Stimulated activated CD4-positive, alpha-beta T cell treated with anti-CD3 and anti-CD28 coated beads, Interleukin-15, amount 100 ng/mL, for 48 hours (primary cell): ENCODE data around the gene SORL1-AS1.
"Not testable (repeated sequence)": the region's sequence is repeated elsewhere in the genome, so short reads cannot be mapped to it uniquely, and the experiment has no call there.

ENCODE experiments used
- DNase-seq, 2 donors: peaks; one replicate each; pipeline ENCODE4 v3.0.0-alpha.2; 2020; ENCODE audit warnings: low read depth in 2 of 2

Gene SORL1-AS1

DNA sequence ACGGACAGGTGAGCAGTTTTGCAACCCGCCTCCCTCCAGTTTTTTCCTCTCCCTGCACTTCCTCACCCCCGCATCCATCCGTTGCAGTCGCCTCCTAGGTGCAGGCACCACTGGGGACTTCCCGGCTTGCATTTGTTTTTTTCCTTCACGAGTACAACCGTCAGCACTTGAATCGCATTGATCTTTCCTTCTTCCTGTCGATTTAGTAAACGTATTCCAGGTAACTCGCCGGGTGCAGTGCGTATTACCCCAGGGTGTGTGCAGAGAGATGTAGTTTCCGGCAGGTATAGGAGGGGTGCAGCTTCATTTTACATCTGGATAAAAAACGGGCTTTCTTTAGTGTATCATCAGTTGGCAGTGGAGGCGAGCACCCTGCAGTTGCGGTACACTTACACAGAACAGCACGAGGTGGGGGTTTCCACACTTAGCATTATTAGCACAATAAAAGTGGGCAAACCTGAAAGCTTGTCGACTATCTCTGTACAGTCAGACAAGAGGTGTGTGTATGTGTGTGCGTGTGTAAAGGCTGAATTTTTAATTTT lies at the start of gene SORL1-AS1:
SORL1-AS1 (minus strand) TSS at position 359 of the 542 bp plus-strand sequence.
- DNase-seq, result peak in 1 of 2 donors; percentile 45

DNA sequence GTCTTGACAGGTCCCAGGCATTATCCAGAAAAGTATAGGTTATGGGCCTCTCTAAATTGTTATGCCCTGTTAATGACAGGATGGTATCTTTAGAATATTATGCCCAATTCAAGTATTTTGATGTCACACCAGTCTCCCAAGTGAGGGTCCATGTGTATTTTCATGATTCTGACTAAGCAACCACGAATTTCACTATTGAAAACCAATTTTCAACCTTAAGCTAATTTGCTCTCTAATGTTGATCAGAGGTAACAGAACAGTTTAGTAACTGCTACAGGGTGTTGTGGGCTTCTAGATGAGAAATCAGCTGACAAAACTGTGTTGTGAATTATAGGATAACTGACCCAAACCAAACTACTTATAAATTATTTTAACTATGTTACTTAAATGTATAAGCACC lies 48.0 kb upstream of the SORL1-AS1 start:
- no peak for DNase-seq

DNA sequence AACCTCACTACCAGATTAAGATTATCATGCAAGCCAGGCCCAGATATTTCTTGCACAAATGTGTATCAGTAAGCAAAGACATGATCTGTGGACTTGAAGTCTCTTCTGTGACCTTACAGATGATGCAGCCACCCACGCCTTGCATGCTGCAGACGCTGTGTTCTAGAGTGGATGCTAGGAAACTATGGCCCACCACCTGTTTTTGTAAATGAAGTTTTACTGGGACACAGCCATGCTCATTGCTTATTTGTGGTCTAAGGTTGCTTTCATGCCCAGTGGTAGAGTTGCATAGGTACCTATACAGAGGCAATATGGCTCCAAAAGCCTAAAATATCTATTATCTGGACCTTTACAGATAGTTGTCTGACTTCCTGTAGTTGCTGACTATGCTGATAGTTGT lies 47.5 kb upstream of the SORL1-AS1 start:
- DNase-seq, result no peak

DNA sequence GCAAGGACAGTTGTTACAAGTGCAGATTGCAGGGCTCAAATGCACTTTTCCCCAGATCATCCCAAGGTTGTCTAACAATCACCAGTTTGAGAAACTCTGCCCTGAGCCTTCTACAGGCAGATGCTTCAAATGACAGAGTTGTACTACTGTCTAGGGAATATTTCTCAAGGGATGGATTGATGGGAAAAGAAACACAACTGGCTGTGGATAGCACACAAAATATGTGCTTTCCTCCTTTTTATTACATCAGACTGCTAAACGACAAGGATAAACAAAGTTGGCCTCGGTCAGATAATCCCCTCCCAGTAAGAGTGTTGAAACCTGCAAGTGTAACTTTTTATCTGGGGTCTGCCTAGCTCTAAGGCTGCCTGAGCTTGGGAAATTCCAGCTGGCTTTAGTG lies 46.6 kb upstream of the SORL1-AS1 start:
- no peak for DNase-seq

DNA sequence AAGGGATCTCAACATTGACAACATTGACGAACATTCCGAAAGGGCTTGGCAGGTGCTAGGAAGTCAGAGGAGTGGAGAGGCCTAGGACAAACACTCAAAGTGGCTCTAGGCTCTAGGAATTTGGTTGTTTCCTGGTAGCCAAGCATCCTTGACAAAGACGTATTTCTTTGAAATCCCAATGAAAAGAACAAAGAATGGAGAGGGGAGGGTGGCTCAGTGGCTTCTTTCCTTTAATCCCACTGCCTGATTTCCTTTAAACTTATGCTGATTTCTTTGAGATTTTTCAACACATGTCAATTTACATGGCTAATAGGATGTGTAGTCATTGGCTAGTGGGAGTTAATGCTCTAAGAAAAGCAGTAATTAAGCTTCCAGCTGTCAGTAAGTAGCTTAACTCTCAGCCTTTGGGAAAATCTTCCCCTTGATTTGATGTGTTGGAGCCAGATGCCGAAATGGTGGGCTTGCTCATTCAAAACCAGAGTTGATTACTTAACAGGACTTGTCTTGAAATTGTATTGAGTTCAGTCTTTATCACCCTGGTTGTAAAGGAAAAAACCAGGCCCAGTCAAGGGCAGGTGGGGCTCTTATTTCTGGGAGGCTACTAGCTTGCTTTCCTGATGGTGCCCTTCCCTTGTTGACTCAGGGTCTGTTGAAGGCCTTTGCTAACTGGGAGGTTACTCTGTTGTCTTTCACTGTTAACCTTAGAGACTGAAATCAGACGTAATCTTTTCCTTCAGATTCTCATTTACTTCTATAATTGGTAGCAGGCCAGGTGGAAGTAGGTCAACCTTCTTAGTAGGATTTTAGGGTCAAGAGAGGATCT lies 44.6 kb upstream of the SORL1-AS1 start:
- DNase-seq, result no peak

DNA sequence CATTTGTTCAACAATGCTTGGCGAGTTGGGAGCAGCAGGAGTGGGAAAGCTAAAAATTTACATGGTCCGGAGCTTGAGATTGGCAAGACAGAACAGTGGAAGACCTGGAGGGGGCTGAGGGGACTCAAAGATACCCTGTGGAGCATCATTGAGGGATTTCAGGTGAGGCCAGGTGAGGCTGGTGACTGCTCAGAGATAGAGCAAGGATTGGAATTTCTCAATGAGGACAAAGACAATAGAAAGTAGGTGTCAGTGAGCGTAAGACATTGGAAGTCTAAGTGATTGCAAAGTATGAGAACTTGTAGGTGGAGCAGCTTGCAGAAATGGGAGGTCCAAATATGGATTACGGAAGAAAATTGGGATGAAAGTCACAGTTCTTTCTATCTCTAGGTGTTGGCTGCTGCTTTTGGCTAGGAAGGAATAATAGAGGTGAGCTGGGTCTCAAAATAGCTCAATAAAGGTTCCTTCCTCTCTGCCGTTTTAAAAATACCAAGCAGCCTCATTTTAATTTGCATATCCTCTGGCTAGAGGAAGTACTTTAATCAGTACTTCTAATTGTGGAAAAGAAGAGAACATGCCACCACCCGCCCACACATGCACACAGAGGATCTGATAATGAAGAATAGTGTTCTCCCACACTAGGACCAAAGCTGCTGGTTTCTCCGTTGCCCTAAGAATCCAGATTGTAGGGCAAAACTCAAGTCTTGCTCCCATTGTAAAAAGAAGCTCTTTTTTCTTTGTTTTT lies 41.8 kb upstream of the SORL1-AS1 start:
- DNase-seq, result peak in 1 of 2 donors; percentile 39

DNA sequence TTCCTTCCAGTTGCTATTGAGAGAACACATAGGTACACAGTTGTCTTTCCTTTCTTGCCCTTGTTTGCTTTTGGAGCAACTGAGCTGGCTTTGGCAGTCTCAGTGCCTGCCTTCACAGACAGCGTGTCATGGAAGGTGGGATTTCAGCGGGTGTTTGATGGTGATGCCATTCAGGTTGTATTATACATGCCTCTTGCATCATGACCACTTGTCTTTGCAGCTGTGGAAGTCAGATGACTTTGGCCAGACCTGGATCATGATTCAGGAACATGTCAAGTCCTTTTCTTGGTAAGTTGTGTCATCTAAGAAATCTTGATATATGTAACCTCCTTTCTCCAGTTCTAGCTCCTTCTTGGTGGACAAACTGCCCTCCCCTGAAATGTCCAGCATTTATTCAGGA lies 37.1 kb upstream of the SORL1-AS1 start:
- no peak for DNase-seq

DNA sequence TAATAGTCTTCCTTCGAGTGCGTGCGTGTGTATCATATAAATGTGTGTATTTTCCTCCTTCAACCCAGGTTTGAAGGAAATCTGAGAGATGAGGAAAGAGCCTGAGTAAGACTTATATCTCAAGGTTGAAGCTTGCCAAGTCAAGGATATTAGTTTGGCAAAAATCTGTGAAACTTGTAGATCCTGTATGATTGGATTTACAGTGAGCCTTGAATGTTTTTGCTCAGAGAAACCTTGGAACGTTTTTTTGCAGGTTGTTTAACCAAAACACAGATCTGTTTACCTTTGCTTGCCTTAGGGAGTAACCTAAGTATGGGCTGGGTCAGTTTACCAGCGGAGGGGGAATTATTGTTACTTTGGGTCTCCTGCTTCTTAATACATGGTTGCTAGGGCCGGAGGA lies 35.9 kb upstream of the SORL1-AS1 start:
- DNase-seq, result no peak

DNA sequence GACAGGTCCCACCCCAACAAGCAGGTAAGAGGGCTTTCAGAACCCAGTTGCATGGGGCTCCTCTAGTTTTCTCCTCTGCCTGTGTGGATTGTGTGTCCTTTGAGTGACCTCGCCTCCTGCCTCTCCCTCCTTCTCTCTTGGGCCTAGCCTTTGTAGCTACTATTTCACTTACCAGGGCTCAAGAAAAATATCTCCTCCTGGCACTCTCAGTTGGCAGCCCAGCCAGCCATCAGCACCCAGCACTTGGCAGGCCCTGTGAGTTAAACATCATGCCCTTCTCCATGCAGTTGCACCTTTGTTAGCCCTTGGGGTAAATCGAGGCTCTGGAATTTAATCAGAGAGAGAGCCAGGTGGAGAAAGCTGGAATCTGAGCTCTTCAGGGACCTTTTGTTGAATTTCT lies 35.4 kb upstream of the SORL1-AS1 start:
- no peak for DNase-seq

DNA sequence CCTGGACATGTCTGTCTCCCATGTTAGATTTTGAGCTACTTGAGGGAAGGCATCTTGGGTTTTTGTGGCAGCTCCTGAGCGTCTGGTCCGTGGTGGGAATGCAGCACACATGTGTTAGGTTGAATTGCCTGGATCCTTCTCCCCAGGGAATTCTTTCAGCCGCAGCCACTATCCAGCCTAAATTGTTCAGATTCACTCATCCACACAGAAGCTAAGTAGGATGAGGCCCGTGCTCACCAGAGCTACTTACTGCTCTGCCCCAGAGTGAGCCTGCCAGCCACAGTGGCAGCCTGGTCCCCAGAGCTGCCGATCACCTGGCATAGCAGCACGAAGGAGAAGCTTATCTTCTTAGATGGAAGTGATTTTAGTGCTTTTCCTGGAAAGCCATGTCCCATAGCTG lies 34.4 kb upstream of the SORL1-AS1 start:
- DNase-seq, result no peak

DNA sequence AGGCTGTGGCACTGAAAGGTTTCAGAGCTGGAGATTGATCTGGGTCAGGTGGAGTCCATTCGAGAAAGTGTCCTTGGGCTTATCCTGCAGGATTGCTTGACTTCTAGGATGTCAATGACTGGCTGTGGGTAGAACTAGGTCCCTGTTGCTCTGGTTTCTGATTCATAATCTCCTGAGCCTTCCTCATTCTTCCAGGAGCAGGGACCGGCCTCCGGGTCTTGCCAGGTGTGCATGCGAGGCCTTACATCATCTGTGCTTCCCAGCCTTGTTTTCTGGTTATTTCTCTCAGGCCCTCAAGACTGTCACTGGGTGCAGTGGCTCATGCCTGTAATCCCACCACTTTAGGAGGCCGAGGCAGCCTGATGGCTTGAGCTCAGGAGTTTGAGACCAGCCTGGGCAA lies 33.3 kb upstream of the SORL1-AS1 start:
- no peak for DNase-seq

DNA sequence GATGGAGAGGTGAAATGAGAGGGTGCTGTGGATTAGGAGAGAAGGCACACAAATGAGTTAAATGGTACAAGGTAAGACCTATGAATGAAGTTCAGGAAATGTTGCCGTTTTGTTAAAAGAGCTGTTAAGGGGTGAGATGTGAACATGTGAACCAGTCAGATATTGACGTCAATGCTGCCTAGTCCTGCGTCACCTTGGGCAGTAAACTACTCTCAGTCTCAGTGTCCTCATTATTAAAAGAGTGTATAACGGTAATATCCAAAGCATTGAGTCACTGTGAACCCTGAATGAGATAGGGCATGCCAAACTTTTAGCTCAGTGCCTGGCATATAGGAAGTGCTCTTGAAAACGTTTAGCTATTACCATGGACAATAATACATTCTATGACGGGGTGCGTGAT lies 32.4 kb upstream of the SORL1-AS1 start:
- DNase-seq, result no peak

DNA sequence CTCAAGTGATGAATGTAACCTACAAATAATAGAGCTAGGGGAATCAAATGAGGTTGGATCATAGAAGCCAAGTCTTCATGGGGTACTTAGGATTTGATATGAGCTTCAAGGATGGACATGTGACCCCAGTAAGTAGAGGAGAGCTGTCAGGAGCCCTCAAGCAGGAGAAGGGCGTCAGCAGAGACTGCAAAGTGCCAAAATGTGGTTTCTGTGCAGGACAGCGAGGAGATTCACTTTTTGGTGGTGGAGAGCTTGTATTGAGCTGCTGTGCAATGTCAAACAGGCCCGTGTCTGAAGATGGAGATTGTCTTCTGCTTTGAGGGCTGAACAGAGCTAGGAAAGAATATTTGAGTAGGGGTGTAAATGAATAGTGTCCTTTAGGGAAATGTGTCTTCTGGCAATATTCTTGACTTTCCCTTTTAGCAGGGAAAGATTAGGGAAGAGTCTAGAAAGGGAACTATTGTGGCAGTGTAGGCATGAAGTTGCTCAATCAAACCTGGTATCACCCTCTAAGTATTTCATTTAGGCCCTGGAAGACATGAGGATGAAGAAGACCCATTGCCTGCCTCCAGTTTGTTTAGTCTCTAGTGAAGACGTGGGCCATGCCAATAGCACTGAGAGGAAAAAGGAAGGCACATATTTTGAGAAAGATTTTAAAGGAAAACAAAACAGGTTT lies 31.2 kb upstream of the SORL1-AS1 start:
- no peak for DNase-seq

DNA sequence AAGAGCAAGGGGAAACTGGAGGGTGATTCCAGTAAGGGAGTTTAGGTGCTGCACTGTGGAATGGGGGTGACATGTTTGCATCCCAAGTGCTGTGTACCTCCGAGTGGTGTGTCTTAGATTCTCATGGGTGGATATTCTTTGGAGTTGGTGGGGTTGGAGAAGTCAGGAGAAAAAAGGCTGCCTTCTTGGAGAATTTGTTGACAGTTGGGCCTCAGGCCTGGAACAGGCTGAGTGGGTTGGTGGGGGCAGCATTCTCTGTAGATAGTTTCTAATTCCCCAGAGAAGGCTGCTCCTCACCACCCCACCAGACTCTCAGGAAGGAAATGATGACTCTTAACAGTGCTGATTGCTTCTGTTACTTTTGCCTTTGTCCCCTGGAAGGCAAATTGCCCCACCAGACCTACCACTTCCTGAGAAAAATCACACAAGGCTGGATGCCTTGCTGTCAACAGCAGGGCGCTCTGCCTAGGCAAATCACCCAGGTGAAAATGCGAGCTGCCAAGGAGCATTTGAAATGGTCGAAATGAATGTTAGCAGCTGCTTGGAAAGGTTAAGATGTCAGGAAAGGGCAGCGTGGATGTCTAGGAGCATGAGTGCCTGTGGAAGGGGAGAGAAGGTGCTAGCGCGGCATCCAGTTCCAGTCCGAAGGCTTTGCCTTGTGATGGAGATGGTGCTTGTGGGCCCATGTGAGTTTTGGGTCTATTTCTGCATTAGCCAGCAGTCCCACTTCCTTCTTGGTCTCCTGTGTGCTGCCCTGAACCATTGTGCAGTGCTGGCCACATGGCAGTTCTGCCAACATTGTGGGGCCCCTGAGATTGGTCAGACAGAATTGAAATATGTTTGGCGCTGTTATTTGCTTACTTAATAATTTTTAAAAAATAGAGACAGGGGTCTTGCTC lies 29.7 kb upstream of the SORL1-AS1 start:
- DNase-seq, result no peak

DNA sequence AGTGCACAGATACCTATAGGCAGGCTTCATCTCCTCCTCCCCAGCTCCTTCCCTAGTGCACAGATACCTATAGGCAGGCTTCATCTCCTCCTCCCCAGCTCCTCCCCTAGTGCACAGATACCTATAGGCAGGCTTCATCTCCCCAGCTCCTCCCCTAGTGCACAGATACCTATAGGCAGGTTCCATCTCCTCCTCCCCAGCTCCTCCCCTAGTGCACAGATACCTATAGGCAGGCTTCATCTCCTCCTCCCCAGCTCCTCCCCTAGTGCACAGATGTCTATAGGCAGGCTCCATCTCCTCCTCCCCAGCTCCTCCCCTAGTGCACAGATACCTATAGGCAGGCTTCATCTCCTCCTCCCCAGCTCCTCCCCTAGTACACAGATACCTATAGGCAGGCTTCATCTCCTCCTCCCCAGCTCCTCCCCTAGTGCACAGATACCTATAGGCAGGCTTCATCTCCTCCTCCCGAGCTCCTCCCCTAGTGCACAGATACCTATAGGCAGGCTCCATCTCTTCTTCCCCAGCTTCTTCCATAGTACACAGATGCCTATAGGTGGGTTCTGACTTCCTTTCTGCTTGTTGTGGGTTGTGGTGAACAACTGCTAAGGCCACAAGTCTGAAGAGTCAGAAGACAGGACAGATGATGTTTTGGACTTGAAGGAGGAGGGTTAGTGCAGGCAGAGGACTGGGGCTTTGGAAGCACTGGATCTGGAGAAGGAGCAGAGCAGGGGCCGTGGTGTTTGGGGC lies 28.9 kb upstream of the SORL1-AS1 start:
- not testable (repeated sequence) for DNase-seq

DNA sequence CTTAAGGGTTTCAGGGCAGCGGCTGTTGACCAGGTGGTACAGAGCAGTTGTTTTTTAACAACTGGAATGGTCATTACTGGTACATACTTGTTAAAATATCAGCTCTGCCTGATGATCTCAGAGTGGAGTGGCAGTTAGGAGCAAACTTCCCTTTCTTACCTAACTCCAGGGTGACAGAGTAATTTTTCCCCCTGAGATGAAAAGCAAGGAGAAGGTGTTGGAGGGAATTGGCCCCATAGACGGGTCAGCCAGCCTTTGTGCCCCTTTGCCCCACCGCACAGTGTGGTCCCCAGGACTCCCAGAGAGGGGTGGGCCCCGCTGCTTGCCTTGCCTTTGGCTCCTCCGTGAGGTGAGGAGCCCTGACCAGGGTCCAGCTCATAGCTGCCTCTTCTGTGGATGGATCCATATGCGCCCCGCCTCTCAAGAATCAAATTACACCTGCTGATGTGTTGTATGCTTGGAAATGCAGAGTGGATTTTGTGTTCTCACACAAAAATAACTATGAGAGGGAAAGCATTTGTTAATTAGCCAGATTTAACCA lies 27.0 kb upstream of the SORL1-AS1 start:
- DNase-seq, result no peak

DNA sequence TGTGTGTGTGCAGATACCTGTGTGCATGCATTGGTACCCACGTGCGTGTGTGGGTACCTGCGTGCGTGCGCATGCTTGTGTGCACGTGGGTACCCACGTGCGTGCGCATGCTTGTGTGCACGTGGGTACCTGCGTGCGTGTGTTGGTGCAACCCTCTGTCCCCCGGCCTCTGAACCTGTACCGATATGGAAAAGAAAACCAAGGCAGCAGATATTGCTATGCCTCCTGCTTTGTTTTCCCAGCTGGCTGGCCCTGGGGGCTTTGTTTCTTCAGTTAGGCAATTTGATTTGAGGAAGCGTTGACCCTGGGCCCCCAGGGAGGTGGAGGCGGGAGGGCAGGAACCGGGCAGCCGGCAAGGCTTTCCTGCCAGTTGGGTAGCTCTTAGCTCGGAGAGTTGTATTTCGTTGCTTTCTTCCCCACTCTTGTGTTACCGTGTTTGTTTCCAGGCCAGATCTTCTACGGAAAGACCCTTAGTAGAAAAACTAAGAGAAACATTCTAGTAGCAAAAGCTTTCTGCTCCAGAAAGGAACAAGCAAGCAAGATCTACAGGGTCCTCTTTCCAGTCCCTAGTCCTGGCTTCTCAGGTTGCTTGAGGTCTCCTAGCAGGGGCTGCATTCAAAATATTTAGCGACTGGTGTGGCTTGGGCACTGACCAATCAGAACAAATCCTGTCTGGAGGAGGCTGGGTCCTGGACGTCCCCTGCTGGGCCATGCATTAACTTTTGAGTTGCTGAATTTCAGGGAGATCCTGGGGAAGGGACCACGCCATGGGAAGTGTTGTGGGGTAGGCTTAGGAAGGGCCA lies 26.3 kb upstream of the SORL1-AS1 start:
- no peak for DNase-seq

DNA sequence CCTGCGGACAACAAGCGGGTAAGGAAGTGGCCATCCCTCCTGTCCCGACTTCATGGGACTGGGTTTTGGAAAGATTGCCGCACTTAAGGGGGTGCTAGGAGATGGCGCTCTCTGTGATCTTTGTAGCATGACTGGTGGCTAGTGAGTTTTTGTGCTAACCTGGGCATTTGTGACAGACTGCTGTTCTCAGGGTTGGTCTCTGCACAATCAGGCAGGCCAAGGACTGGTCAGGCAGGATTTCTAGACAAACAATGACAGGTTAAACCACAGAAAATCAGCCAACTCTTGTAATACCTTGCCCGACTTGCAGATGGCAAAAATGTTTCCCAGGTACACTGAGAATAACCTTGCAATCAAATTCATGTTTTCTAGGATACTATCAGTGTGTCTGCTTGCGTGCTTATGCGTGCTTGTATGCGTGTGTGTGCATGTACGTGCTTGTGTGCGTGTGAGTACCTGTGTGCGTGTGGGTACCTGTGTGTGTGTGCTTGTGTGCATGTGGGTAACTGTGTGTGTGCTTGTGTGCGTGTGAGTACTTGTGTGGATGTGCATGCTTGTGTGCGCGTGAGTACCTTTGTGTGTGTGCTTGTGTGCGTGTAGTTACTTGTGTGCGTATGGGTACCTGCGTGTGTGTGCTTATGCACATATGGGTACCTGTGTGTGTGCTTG lies 25.6 kb upstream of the SORL1-AS1 start:
- no peak for DNase-seq
